NT2/D1 (cell line): Measurements from ENCODE around the gene RAPGEF6.

Experiments
- SUZ12 ChIP-seq: IDR thresholded peaks from 2 replicates; pipeline ENCODE4 v1.6.1; 2011; ENCODE audit not compliant: insufficient read length, insufficient read depth; ENCODE audit errors: extremely low read depth
- ZNF274 ChIP-seq: IDR thresholded peaks from 2 replicates; pipeline ENCODE4 v1.6.1; 2011; ENCODE audit warnings: mild to moderate bottlenecking, low read depth, low read length

DNA sequence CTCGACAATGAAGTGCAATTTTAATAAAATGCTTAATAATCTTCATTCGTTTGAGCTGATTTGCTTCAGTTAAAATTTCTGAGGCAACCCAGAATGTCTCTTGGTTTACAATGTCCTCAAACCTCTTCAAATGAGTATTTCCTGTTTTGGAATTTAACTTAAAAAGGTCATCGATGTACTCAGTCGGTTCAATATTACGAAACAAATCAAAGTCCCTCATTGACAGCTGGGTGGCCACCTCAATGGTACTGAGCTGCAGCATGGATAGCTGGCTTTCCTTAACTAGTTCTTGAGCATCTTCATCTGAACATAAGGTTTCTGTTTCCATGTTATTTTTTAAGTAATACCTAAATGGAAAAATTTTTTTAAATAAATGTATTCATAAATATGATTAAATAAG is 173.3 kb downstream of the RAPGEF6 start:
- TF ChIP-seq SUZ12 (no peak), ZNF274 (no peak)
